K562 (cell line): ENCODE data around the gene ABCF2.

Experiments
- HDAC1 ChIP-seq, 2 experiments: fragments of 450-650 bp; IDR thresholded peaks; 2 replicates each; pipeline ENCODE4 v1.6.1; 2016 to 2017; ENCODE audit warnings: inconsistent platforms in 1 of 2, mild to moderate bottlenecking in 1 of 2, moderate library complexity in 1 of 2
- JUN ChIP-seq, 2 experiments: sonication (generic) in 1 of 2; formaldehyde crosslinking in 1 of 2; IDR thresholded peaks; 2 replicates each; pipeline versions ENCODE4 v1.6.1 to v1.8.0; 2012 to 2022; ENCODE audit warnings: borderline replicate concordance in 2 of 2, mild to moderate bottlenecking in 2 of 2, improper control_type of control experiment in 1 of 2, low read depth in 1 of 2, low read length in 1 of 2, missing genetic modification reagents in 1 of 2
- NR3C1 ChIP-seq: sonication (generic); formaldehyde crosslinking; IDR thresholded peaks from 2 replicates; pipeline ENCODE4 v1.8.1; 2022; ENCODE audit warnings: missing genetic modification reagents
- RCOR1 ChIP-seq, 2 experiments: IDR thresholded peaks; 2 replicates each; pipeline ENCODE4 v1.6.1; 2012; ENCODE audit warnings: low read depth in 2 of 2, low read length in 2 of 2, borderline replicate concordance in 1 of 2, improper control_type of control experiment in 1 of 2
- SMC3 ChIP-seq: conservative IDR thresholded peaks from 2 replicates; pipeline ENCODE4 v1.6.1; 2011; ENCODE audit warnings: low read depth, low read length, improper control_type of control experiment; ENCODE audit not compliant: insufficient read depth
- USF2 ChIP-seq: sonication (generic); formaldehyde crosslinking; IDR thresholded peaks from 2 replicates; pipeline ENCODE4 v1.5.0; 2020; ENCODE audit warnings: missing genetic modification reagents
- YY1 ChIP-seq, 3 experiments: IDR thresholded peaks; 2 replicates each; pipeline ENCODE4 v1.6.1; 2011; ENCODE audit warnings: low read length in 2 of 3, mild to moderate bottlenecking in 2 of 3, moderate library complexity in 2 of 3, borderline replicate concordance in 1 of 3, control low read depth in 1 of 3, low read depth in 1 of 3; ENCODE audit not compliant: insufficient read depth in 3 of 3, insufficient replicate concordance in 2 of 3, control insufficient read depth in 1 of 3, insufficient read length in 1 of 3; ENCODE audit errors: extremely low read depth in 1 of 3

GRCh38 chr7:151257990-151258389 lies 31.0 kb upstream of the ABCF2 start:
- TF ChIP-seq YY1 (IDR thresholded peaks at IDR 0.05; ENCODE audit: borderline replicate concordance in 1 of 3, control insufficient read depth in 1 of 3, extremely low read depth in 1 of 3, insufficient read depth in 3 of 3, insufficient read length in 1 of 3, insufficient replicate concordance in 2 of 3, low read depth in 1 of 3, low read length in 2 of 3) (no peak), HDAC1 (IDR thresholded peaks at IDR 0.05) (no peak), RCOR1 (IDR thresholded peaks at IDR 0.05; ENCODE audit: borderline replicate concordance in 1 of 2, low read depth in 2 of 2, low read length in 2 of 2) (no peak), NR3C1 (CRISPR knock-in tag) (no peak), USF2 (no peak), JUN (IDR thresholded peaks at IDR 0.05; ENCODE audit: borderline replicate concordance, low read depth, low read length) (no peak), JUN (CRISPR knock-in tag; IDR thresholded peaks at IDR 0.05; ENCODE audit: borderline replicate concordance) (no peak), SMC3 (no peak)
